Hepatocyte (in vitro differentiated cells): ENCODE measurements around the gene DES. TPM values are rescaled to one million over a fixed set of nuclear protein-coding genes. Genes with fewer than 3 reads are reported as not detected.

ENCODE experiments used
- DNase-seq: peaks from one replicate; pipeline ENCODE4 v3.0.0-alpha.2; 2016; ENCODE audit warnings: low spot score
- H2AFZ ChIP-seq: fragments of 200-600 bp; sonication (generic); 2 replicates; pipeline ENCODE4 v1.6.0; 2016; ENCODE audit warnings: antibody characterized with exemption, mild to moderate bottlenecking
- H3K27ac ChIP-seq: fragments of 200-600 bp; sonication (generic); 2 replicates; pipeline ENCODE4 v1.5.1; 2016; ENCODE audit warnings: mild to moderate bottlenecking
- H3K27me3 ChIP-seq: fragments of 200-600 bp; sonication (generic); 2 replicates; pipeline ENCODE4 v1.6.1; 2016
- H3K36me3 ChIP-seq: fragments of 200-600 bp; sonication (generic); replicated peaks from 2 replicates; pipeline ENCODE4 v1.5.1; 2016; ENCODE audit warnings: low read depth; ENCODE audit not compliant: insufficient read depth
- H3K4me1 ChIP-seq: fragments of 200-600 bp; sonication (generic); 2 replicates; pipeline ENCODE4 v1.5.1; 2016; ENCODE audit warnings: mild to moderate bottlenecking, moderate library complexity; ENCODE audit not compliant: insufficient read depth
- H3K4me2 ChIP-seq: fragments of 200-600 bp; sonication (generic); 2 replicates; pipeline ENCODE4 v1.6.0; 2016
- H3K4me3 ChIP-seq: fragments of 200-600 bp; sonication (generic); 2 replicates; pipeline ENCODE4 v1.5.1; 2016; ENCODE audit warnings: mild to moderate bottlenecking
- H3K79me2 ChIP-seq: fragments of 200-600 bp; sonication (generic); 2 replicates; pipeline ENCODE4 v1.6.0; 2017; ENCODE audit warnings: mild to moderate bottlenecking
- H3K9me2 ChIP-seq: fragments of 200-600 bp; sonication (generic); replicated peaks from 2 replicates; pipeline ENCODE4 v1.6.0; 2017; ENCODE audit warnings: mild to moderate bottlenecking; ENCODE audit not compliant: insufficient read depth
- H3K9me3 ChIP-seq: fragments of 200-600 bp; sonication (generic); 2 replicates; pipeline ENCODE4 v1.5.1; 2016; ENCODE audit warnings: low read depth, mild to moderate bottlenecking
- H4K20me1 ChIP-seq: fragments of 200-600 bp; sonication (generic); 2 replicates; pipeline ENCODE4 v1.6.0; 2016; ENCODE audit warnings: mild to moderate bottlenecking; ENCODE audit not compliant: insufficient read depth, poor library complexity, severe bottlenecking
- EZH2 ChIP-seq: fragments of 200-600 bp; sonication (generic); IDR thresholded peaks from 2 replicates; pipeline ENCODE4 v1.6.1; 2016; ENCODE audit warnings: antibody characterized with exemption, mild to moderate bottlenecking, borderline replicate concordance
- EZH2phosphoT487 ChIP-seq: fragments of 200-600 bp; sonication (generic); IDR thresholded peaks from one replicate; pipeline ENCODE4 v1.6.1; 2018; ENCODE audit warnings: antibody characterized with exemption, mild to moderate bottlenecking, low read depth, moderate library complexity; ENCODE audit not compliant: unreplicated experiment, severe bottlenecking
- WGBS: methylation state at CpG from one replicate; pipeline ENCODE4 v1.1.6; 2016; ENCODE audit warnings: low lambda C conversion rate; ENCODE audit errors: missing lambda C conversion rate; 5-methylcytosine and 5-hydroxymethylcytosine counted together
- polyA plus RNA-seq: library from polyadenylated mRNA; unstranded; fragments of >200 nt; fragmentation: Nextera tagmentation; extraction: Ambion mirVana; gene quantifications from 2 replicates; pipeline ENCODE4 v1.2.1, GENCODE V29; 2016
- total RNA-seq: library from RNA; depleted of rRNA; stranded (reverse); fragments of >200 nt; gene quantifications from 2 replicates; pipeline ENCODE4 v1.2.3, GENCODE V29; 2014
- TF ChIP-seq, protein P1 (sequence below): fragments of 200-600 bp; sonication (generic); IDR thresholded peaks from 2 replicates; pipeline ENCODE4 v1.5.1; 2016; ENCODE audit warnings: antibody characterized with exemption, mild to moderate bottlenecking; ENCODE audit not compliant: poor library complexity

The DES gene
- total and polyA plus RNA-seq, 2 experiments from 2014 or later: 60.9 to 103 TPM

GRCh38 chr2:219398721-219399363 lies 19.3 kb upstream of the DES start:
- 12% methylated on average over 5 of the region's 5 CpGs for WGBS
- Histone ChIP-seq H3K9me2 (no peaks in the 10 kb centered on the region), H3K9me3 (no peaks in the 10 kb centered on the region), H3K36me3 (no peaks in the 10 kb centered on the region), H3K27me3 (no peaks in the 10 kb centered on the region), H4K20me1 (no peaks in the 10 kb centered on the region), H3K4me2 (peak overlapping the region; percentile 57), H3K4me1 (peaks cover 44% of the 10 kb centered on the region), H2AFZ (no peak overlapping the region), H3K79me2 (no peaks in the 10 kb centered on the region), H3K27ac (peak overlapping the region; percentile 74), H3K4me3 (no peak overlapping the region)
- TF ChIP-seq, protein P1, sequence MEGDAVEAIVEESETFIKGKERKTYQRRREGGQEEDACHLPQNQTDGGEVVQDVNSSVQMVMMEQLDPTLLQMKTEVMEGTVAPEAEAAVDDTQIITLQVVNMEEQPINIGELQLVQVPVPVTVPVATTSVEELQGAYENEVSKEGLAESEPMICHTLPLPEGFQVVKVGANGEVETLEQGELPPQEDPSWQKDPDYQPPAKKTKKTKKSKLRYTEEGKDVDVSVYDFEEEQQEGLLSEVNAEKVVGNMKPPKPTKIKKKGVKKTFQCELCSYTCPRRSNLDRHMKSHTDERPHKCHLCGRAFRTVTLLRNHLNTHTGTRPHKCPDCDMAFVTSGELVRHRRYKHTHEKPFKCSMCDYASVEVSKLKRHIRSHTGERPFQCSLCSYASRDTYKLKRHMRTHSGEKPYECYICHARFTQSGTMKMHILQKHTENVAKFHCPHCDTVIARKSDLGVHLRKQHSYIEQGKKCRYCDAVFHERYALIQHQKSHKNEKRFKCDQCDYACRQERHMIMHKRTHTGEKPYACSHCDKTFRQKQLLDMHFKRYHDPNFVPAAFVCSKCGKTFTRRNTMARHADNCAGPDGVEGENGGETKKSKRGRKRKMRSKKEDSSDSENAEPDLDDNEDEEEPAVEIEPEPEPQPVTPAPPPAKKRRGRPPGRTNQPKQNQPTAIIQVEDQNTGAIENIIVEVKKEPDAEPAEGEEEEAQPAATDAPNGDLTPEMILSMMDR: peak; percentile 11
- TF ChIP-seq EZH2: no peak
- peak; percentile 93 for TF ChIP-seq EZH2phosphoT487
- DNase-seq: peak; percentile 66

DNA sequence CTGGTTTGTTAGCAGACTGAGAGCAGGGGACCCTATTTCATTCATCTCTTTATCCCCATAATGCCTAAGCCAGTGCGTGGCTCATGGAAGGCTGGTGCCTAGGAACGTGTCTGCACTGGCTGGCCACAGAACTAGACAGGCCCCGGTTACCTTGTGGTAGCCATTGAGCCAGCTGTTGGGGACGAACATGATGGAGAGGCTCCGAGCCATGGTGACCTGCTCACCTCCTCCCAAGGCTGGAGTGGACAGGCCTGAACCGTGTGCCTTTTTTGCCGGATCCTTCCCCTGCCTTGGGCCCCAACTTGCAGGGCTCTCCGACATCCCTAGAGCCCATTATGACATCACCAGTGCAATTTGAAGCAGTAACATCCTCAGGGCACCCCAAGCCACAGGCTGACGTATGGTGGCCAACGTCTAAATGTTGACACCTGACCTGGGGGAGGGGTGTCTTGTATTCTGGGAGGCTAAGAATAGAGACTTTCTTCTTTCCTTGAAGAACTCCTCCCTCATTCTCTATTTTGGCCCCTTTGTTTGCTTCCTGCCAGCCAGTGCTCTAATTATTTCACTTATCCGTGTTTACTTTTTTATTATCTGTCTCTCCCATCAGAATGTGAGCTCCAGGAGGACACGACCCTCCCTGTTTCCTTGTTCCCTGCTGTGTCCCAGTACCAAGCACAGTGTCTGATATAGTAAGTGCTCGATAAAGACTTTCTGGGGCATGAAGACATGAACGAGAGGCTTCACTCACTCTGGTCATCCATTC lies 18.3 kb upstream of the DES start:
- Histone ChIP-seq H3K27me3 (no peaks in the 10 kb centered on the region), H3K4me3 (no peak overlapping the region), H3K27ac (peak overlapping the region; percentile 74), H4K20me1 (no peaks in the 10 kb centered on the region), H3K79me2 (no peaks in the 10 kb centered on the region), H2AFZ (no peak overlapping the region), H3K4me2 (peak overlapping the region; percentile 57), H3K36me3 (no peaks in the 10 kb centered on the region), H3K9me3 (no peaks in the 10 kb centered on the region), H3K4me1 (peaks cover 53% of the 10 kb centered on the region), H3K9me2 (no peaks in the 10 kb centered on the region)
- DNase-seq: no peak
- TF ChIP-seq EZH2 (no peak), EZH2phosphoT487 (no peak)
- TF ChIP-seq, protein P1: no peak
- WGBS: 47% methylated on average over 14 of the region's 14 CpGs

DNA sequence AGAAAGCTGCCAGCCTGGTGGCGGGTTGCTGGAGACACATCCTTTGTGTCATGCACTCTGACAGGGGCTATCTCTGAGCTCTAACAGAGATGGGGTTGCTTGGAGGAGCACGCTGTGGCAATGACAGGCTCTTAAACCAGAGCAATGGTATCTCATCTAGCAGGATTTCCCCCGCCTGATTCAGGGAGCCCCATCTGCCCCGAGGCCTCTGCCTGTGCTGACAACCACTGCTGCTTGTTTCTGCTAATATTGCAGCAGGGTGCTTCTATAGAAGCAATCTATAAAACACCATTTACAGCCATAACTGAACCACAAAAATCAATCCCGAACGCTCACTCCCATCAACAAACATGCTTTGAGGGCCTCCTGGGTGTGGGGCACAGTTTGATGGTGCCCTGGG lies 17.6 kb upstream of the DES start:
- Histone ChIP-seq H3K9me2 (no peaks in the 10 kb centered on the region), H3K4me1 (peaks cover 55% of the 10 kb centered on the region), H3K27ac (peak overlapping the region; percentile 74), H3K27me3 (no peaks in the 10 kb centered on the region), H3K4me2 (peak overlapping the region; percentile 57), H2AFZ (no peak overlapping the region), H3K36me3 (no peaks in the 10 kb centered on the region), H3K9me3 (no peaks in the 10 kb centered on the region), H3K4me3 (no peak overlapping the region), H3K79me2 (no peaks in the 10 kb centered on the region), H4K20me1 (no peaks in the 10 kb centered on the region)
- DNase-seq: no peak
- 39% methylated on average over 6 of the region's 6 CpGs for WGBS
- TF ChIP-seq EZH2 (no peak), EZH2phosphoT487 (no peak)
- TF ChIP-seq, protein P1: no peak
